ENCODE measurements around the gene UBL5.

The UBL5 gene

GRCh38 chr19:9856609-9857008 lies 28.9 kb downstream of the UBL5 start:
- no peak overlapping the region for H3K27ac ChIP-seq (ENCODE audit: low read depth, low read length, severe bottlenecking)
- peaks cover 15% of the 10 kb centered on the region for H3K4me1 ChIP-seq (ENCODE audit: control insufficient read depth, insufficient read depth, low read length, poor library complexity, severe bottlenecking)
- H3K36me3 ChIP-seq (ENCODE audit: control insufficient read depth, insufficient read depth, low read length) = peaks cover 25% of the 10 kb centered on the region
- no peaks in the 10 kb centered on the region for H3K9me3 ChIP-seq (ENCODE audit: control insufficient read depth, low read length)
- H3K4me3 ChIP-seq (ENCODE audit: extremely low read depth, insufficient read depth, low read length, poor library complexity, severe bottlenecking) = no peak overlapping the region
- WGBS, 2 experiments (ENCODE audit: insufficient coverage in 2 of 2) = 96% methylated on average over 9 of the region's 9 CpGs

- WGBS, 2 experiments (ENCODE audit: insufficient coverage in 2 of 2) = 97 to 98% methylated on average over 13 of the region's 13 CpGs
- Histone ChIP-seq H3K4me1 (ENCODE audit: control insufficient read depth, insufficient read depth, low read length, poor library complexity, severe bottlenecking) (peaks cover 15% of the 10 kb centered on the region), H3K9me3 (ENCODE audit: control insufficient read depth, low read length) (no peaks in the 10 kb centered on the region), H3K27ac (ENCODE audit: low read depth, low read length, severe bottlenecking) (no peak overlapping the region), H3K36me3 (ENCODE audit: control insufficient read depth, insufficient read depth, low read length) (peaks cover 23% of the 10 kb centered on the region), H3K4me3 (ENCODE audit: extremely low read depth, insufficient read depth, low read length, poor library complexity, severe bottlenecking) (no peak overlapping the region)
Measured at GRCh38 chr19:9857076-9857721, 29.5 kb downstream of the UBL5 start.

- H3K9me3 ChIP-seq (ENCODE audit: control insufficient read depth, low read length) = no peaks in the 10 kb centered on the region
- no peak overlapping the region for H3K27ac ChIP-seq (ENCODE audit: low read depth, low read length, severe bottlenecking)
- no peak overlapping the region for H3K4me3 ChIP-seq (ENCODE audit: extremely low read depth, insufficient read depth, low read length, poor library complexity, severe bottlenecking)
- WGBS, 2 experiments (ENCODE audit: insufficient coverage in 2 of 2) = 92 to 98% methylated on average over 8 to 9 of the region's 10 CpGs
- peaks cover 23% of the 10 kb centered on the region for H3K36me3 ChIP-seq (ENCODE audit: control insufficient read depth, insufficient read depth, low read length)
- H3K4me1 ChIP-seq (ENCODE audit: control insufficient read depth, insufficient read depth, low read length, poor library complexity, severe bottlenecking) = peaks cover 9% of the 10 kb centered on the region
Measured at GRCh38 chr19:9857920-9858746, 30.4 kb downstream of the UBL5 start.

- H3K36me3 ChIP-seq (ENCODE audit: control insufficient read depth, insufficient read depth, low read length) = peaks cover 23% of the 10 kb centered on the region
- H3K27ac ChIP-seq (ENCODE audit: low read depth, low read length, severe bottlenecking) = no peak overlapping the region
- peaks cover 2% of the 10 kb centered on the region for H3K4me1 ChIP-seq (ENCODE audit: control insufficient read depth, insufficient read depth, low read length, poor library complexity, severe bottlenecking)
- H3K4me3 ChIP-seq (ENCODE audit: extremely low read depth, insufficient read depth, low read length, poor library complexity, severe bottlenecking) = no peak overlapping the region
- no peaks in the 10 kb centered on the region for H3K9me3 ChIP-seq (ENCODE audit: control insufficient read depth, low read length)
Measured at GRCh38 chr19:9858766-9859165, 31.0 kb downstream of the UBL5 start.

- Histone ChIP-seq H3K27ac (ENCODE audit: low read depth, low read length, severe bottlenecking) (no peak overlapping the region), H3K9me3 (ENCODE audit: control insufficient read depth, low read length) (no peaks in the 10 kb centered on the region), H3K4me3 (ENCODE audit: extremely low read depth, insufficient read depth, low read length, poor library complexity, severe bottlenecking) (no peak overlapping the region), H3K4me1 (ENCODE audit: control insufficient read depth, insufficient read depth, low read length, poor library complexity, severe bottlenecking) (no peaks in the 10 kb centered on the region), H3K36me3 (ENCODE audit: control insufficient read depth, insufficient read depth, low read length) (peaks cover 13% of the 10 kb centered on the region)
- WGBS, 2 experiments (ENCODE audit: insufficient coverage in 2 of 2) = 90 to 94% methylated on average over 1 to 6 of the region's 8 CpGs
Measured at GRCh38 chr19:9860407-9860806, 32.7 kb downstream of the UBL5 start.

GRCh38 chr19:9861503-9861902 lies 33.8 kb downstream of the UBL5 start:
- H3K4me3 ChIP-seq (ENCODE audit: extremely low read depth, insufficient read depth, low read length, poor library complexity, severe bottlenecking) = no peak overlapping the region
- H3K27ac ChIP-seq (ENCODE audit: low read depth, low read length, severe bottlenecking) = no peak overlapping the region
- WGBS, 2 experiments (ENCODE audit: insufficient coverage in 2 of 2) = 86 to 100% methylated on average over 1 of the region's 1 CpG
- no peaks in the 10 kb centered on the region for H3K9me3 ChIP-seq (ENCODE audit: control insufficient read depth, low read length)
- no peaks in the 10 kb centered on the region for H3K4me1 ChIP-seq (ENCODE audit: control insufficient read depth, insufficient read depth, low read length, poor library complexity, severe bottlenecking)
- peaks cover 9% of the 10 kb centered on the region for H3K36me3 ChIP-seq (ENCODE audit: control insufficient read depth, insufficient read depth, low read length)

- H3K9me3 ChIP-seq (ENCODE audit: control insufficient read depth, low read length) = no peaks in the 10 kb centered on the region
- no peaks in the 10 kb centered on the region for H3K4me1 ChIP-seq (ENCODE audit: control insufficient read depth, insufficient read depth, low read length, poor library complexity, severe bottlenecking)
- no peaks in the 10 kb centered on the region for H3K36me3 ChIP-seq (ENCODE audit: control insufficient read depth, insufficient read depth, low read length)
- 76 to 94% methylated on average over 4 of the region's 4 CpGs for WGBS, 2 experiments (ENCODE audit: insufficient coverage in 2 of 2)
- no peak overlapping the region for H3K4me3 ChIP-seq (ENCODE audit: extremely low read depth, insufficient read depth, low read length, poor library complexity, severe bottlenecking)
- no peak overlapping the region for H3K27ac ChIP-seq (ENCODE audit: low read depth, low read length, severe bottlenecking)
Measured at GRCh38 chr19:9862938-9863337, 35.2 kb downstream of the UBL5 start.

- no peaks in the 10 kb centered on the region for H3K9me3 ChIP-seq (ENCODE audit: control insufficient read depth, low read length)
- WGBS, 2 experiments (ENCODE audit: insufficient coverage in 2 of 2) = 93 to 98% methylated on average over 4 to 5 of the region's 5 CpGs
- no peak overlapping the region for H3K27ac ChIP-seq (ENCODE audit: low read depth, low read length, severe bottlenecking)
- H3K4me1 ChIP-seq (ENCODE audit: control insufficient read depth, insufficient read depth, low read length, poor library complexity, severe bottlenecking) = no peaks in the 10 kb centered on the region
- no peaks in the 10 kb centered on the region for H3K36me3 ChIP-seq (ENCODE audit: control insufficient read depth, insufficient read depth, low read length)
- no peak overlapping the region for H3K4me3 ChIP-seq (ENCODE audit: extremely low read depth, insufficient read depth, low read length, poor library complexity, severe bottlenecking)
Measured at GRCh38 chr19:9863759-9864158, 36.0 kb downstream of the UBL5 start.

- Histone ChIP-seq H3K4me1 (ENCODE audit: control insufficient read depth, insufficient read depth, low read length, poor library complexity, severe bottlenecking) (no peaks in the 10 kb centered on the region), H3K36me3 (ENCODE audit: control insufficient read depth, insufficient read depth, low read length) (no peaks in the 10 kb centered on the region), H3K27ac (ENCODE audit: low read depth, low read length, severe bottlenecking) (no peak overlapping the region), H3K9me3 (ENCODE audit: control insufficient read depth, low read length) (no peaks in the 10 kb centered on the region), H3K4me3 (ENCODE audit: extremely low read depth, insufficient read depth, low read length, poor library complexity, severe bottlenecking) (no peak overlapping the region)
- whole genome bisulfite sequencing, 2 experiments (ENCODE audit: insufficient coverage in 2 of 2) = 76 to 82% methylated on average over 9 to 10 of the region's 16 CpGs
Measured at GRCh38 chr19:9865732-9866501, 38.2 kb downstream of the UBL5 start.

GRCh38 chr19:9868983-9869617 lies 41.4 kb downstream of the UBL5 start:
- 91 to 94% methylated on average over 4 to 5 of the region's 7 CpGs for WGBS, 2 experiments (ENCODE audit: insufficient coverage in 2 of 2)
- Histone ChIP-seq H3K9me3 (ENCODE audit: control insufficient read depth, low read length) (no peaks in the 10 kb centered on the region), H3K4me3 (ENCODE audit: extremely low read depth, insufficient read depth, low read length, poor library complexity, severe bottlenecking) (no peak overlapping the region), H3K4me1 (ENCODE audit: control insufficient read depth, insufficient read depth, low read length, poor library complexity, severe bottlenecking) (no peaks in the 10 kb centered on the region), H3K36me3 (ENCODE audit: control insufficient read depth, insufficient read depth, low read length) (no peaks in the 10 kb centered on the region), H3K27ac (ENCODE audit: low read depth, low read length, severe bottlenecking) (no peak overlapping the region)

Data from mesodermal cell (in vitro differentiated cells).